HG03460 (cell line): Measurements from ENCODE around the gene BRIP1.

Source experiments
- ATAC-seq: cut with Tn5 transposase; IDR thresholded peaks from one replicate; pipeline ENCODE4 v1.9.1; 2021; ENCODE audit not compliant: unreplicated experiment

Gene BRIP1

DNA sequence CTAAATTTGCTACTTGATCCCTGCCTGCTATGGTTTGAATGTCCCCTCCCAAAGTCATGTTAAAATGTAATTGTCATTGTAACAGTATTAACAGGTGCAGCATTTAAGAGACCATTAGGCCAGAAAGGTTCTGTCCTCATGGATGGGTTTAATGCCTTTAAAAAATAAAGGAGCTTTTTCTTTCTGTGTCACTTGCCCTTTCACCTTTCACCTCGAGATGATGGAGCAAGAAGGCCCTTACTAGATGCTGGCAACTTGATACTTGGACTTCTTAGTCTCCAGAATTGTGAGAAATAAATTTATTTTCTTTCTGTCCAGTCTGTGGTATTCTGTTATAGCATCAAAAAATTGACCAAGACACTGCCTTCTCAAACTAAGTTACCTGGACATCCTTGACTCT, 98.5 kb downstream of the BRIP1 start:
- no peak for ATAC-seq

DNA sequence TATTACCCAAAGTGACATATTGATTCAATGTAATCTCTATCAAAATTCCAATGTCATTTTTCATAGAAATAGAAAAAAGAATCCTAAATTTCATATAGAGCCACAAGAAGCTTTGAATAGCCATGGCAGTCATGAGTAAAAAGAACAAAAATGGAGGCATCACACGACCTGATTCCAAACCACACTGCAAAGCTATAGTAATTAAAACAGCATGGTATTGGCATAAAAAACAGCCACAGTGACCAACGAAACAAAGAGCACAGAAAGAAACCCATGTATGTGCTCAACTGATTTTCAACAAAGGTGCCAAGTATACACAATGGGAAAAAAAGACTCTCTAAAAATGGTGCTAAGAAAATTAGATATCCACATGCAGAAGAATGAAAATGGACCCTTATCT, 101.5 kb downstream of the BRIP1 start:
- no peak for ATAC-seq

DNA sequence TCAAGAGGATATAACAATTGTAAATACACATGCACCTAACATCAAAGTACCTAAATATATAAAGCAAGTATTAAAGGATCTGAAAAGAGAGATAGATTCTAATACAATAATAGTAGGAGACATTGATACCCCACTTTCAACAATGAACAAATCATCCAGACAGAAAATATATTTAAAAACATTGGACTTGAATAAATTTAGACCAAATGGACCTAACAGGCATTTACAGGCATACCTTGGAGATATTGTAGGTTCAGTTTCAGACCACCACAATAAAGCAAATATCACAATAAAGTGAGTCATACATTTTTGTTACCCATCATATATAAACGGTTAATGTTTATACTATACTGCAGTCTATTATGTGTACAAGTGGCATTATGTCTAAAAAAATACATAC, 104.0 kb downstream of the BRIP1 start:
- ATAC-seq, result no peak

DNA sequence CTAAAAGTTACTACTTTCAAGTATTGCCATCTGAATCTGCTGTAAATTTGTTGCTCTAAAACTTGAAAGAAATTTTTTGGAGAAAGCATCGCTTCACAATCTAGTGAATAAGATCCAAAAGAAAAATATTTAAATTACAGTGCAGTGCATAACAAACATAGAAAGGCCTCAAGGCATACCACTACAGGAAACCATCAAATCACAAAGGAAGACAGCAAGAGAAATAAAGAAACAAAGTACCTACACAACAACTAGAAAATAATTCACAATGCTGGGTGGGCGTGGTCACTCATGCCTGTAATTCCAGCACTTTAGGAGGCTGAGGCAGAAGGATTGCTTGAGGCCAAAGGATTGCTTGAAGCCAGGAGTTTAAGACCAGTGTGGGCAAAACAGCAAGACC, 104.9 kb downstream of the BRIP1 start:
- no peak for ATAC-seq

DNA sequence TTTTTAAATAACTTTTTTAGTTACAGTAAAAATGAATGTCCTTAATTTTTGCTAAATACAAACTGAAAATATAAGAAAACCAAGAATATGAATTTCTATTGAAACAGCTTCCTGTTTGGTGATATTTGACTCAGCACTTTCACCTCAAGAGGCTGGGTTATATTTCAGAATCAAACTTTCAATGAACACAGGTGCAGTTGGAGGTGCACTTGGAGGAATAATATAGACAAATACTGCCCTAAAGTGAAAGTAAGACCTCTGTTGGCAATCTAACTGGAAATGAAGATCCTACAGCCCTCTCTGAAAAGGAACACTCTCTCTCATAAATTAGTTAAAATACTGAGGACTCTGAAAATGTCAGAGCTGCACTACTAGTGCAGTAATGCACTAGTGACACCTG, 106.2 kb downstream of the BRIP1 start:
- no peak for ATAC-seq

DNA sequence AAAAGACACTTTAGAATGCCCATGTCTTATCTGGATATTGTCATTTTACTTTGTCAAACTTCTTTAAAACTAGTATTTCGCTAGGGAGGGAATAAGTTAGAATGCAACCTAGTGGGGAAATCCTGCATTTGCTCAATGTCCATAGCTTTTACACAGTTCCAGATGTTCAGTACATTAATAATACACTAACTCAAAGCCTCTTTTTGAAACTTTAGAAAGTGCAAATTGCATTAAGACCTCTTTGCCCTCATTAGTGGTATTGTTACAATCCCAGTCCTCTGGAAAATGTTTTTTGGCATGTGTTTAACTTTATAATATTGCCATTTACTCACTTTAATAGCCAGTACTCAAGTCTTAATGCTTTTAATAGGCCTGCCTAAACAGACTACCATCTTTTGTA, 106.8 kb downstream of the BRIP1 start:
- no peak for ATAC-seq

DNA sequence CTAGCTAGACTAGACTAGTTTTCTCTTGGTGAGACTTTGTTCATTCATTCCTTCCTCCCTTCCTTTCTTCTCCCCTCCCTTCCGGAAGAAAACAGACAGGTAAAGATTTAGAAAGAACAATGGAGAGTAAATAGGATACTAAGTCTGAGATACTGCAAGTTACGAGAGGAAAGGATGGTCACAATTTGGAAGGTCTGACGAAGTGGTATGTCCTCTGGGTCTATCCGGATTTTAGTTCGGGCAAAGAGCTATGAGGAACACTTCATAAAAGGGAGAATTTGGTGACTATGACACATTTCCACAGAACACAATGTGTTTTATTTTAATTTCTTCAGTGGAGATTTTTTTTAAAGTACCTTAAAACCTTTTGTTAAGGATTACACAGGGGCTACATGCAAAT, 107.7 kb downstream of the BRIP1 start:
- ATAC-seq, result no peak

DNA sequence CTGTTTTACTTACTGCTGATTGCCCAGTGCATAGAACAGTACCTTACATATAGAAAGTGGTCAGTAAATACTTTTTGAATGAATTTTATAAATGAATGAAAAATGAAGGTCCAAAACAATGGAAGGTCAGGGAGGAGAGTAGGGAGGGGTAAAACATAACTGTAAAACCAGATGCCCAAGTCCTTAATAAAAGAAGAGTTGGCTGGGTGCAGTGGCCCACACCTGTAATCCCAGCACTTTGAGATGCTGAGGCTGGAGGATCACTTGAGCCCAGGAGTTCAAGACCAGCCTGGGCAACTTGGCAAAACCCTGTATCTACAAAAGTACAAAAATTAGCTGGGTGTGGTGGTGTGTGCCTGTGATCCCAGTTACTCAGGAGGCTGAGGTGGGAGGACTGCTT, 108.2 kb downstream of the BRIP1 start:
- ATAC-seq, result no peak

DNA sequence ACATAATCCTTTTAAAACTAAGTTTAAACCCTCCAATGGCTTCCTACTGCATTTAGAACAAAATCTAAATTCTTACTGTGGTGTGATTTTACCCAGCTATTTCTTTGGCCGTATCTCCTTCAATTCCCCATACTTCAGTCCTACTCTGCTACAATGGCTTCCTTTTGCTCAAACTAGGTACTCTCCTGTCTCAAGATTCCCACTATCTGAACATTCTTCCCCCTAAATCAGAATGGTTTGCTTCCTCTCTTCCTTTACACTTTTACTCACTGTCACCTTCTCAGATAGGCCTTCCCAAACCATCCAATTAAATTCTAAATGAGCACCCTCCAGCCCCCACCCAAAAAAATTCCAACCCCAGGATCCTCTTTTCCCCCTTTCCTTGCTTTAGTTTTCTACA, 109.2 kb downstream of the BRIP1 start:
- ATAC-seq, result no peak

DNA sequence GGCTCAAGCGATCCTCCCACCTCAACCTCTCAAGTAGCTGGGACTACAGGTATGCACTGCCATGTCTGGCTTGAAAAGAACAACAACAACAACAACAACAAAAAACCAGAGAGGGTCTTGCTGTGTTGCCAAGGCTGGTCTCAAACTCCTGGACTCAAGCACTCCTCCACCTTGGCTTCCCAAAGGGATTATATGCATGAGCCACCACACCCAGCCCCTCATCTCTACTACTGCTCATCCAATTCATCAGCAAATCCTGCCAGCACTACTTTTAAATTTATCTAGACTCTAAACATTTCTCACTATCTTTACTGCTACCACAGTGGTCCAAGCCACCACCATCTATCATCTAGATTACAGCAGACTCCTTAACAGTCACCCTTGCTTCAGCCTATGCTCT, 109.6 kb downstream of the BRIP1 start:
- ATAC-seq, result no peak

DNA sequence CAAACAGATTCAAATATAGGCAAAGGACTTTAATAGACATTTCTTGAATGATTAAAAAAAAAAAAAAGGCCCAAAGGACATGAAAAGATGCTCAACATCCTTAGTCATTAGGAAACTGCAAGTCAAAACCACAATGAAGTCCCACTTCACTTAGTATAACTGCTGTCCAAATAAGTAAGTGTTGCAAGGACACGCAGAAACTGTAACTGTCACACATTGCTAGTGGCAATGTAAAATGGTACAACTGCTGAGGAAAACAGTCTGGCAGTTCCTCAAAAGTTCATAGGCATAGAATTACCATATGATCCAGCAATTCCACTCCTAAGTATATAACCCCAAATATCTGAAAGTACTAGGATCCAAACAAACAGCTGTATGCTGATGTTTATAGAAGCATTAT, 112.7 kb downstream of the BRIP1 start:
- ATAC-seq, result peak; percentile 87

DNA sequence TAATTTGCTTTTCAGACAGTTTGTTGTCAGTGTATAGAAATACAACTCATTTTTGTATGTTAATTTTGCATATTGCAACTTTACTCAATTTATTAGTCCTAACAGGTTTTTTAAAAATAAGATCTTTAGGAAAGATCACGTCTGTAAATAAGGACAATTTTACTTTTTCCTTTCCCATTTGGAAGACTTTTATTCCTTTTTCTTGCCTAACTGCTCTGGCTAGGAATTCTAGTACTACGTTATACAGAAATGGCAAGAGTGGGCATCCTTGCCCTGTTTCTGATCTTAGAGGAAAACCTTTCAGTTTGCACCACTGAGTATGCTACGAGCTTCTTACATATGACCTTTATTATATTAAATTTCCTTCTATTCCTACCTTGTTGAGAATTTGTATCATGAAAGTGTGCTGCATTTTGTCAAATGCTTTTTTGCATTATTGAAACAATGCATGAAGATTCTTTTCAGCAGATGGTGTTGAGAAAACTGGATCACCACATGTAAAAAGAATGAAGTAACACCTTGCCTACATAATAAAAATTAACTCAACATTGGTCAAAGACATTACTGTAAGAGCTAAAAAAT, 113.4 kb downstream of the BRIP1 start:
- ATAC-seq, result no peak

DNA sequence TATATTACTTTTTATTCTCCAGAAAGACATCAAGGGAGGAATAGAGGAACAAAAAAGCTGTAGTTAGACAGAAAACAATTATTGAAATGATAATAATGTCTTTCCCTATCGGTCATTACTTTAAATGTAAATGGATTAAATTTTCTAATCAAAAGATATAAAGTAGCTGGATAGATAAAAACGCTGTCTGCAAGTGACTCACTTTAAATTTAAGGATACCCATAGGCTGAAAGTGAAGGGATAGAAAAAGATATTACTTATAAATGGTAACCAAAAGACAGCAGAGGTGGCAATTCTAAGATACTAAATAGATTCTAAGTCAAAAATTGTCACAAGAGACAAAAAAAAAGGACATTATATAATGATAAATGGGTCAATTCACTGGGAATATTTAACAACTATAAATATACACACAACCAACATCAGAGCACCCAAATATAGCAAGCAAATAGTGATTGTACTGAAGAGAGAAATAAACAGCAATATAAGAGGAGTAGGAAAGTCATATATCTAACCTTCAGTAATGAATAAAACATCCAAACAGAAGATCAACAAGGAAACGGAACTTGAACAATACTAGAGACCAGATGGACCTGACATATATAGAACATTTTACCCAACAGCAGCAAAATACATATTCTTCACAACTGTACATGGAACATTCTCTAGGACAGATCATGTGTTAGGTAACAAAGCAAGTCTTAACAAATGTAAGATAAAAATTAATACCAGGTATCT, 116.9 kb downstream of the BRIP1 start:
- ATAC-seq, result no peak

DNA sequence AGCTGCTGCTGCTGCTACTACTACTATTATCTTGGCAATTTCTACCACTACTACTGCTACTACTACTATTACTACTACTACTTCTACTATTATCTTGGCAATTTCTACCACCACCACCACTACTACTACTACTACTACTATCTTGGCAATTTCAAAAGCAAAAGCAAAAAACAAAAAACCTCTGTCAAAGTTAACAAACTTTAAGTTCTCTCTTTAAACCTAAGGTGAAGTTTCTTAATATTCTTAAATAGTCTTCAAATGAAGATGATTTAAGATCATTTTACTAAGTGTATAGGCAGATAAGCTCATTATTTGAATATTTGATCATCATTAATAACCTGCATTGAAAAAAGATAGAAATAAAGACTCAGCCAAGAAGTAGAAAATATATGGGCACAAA, 118.5 kb downstream of the BRIP1 start:
- ATAC-seq, result no peak

DNA sequence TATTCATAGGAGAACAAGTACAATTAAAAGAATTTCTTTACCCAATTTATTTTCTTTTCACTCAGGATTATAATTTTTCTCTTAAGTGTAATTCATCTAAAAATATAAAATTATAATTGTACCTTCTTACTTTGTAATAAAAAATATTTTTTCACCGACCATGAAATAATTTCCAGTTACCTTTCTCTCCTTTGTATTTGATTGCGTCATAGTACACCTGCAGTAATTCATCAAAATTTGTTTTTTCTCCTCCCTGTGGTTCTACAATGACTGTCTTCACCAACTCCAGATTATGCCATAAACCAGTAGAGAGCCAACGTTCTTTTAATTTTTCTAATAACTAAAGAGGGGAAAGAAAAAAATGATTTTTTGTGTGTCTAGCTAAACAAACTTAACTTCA, 119.1 kb downstream of the BRIP1 start:
- no peak for ATAC-seq

DNA sequence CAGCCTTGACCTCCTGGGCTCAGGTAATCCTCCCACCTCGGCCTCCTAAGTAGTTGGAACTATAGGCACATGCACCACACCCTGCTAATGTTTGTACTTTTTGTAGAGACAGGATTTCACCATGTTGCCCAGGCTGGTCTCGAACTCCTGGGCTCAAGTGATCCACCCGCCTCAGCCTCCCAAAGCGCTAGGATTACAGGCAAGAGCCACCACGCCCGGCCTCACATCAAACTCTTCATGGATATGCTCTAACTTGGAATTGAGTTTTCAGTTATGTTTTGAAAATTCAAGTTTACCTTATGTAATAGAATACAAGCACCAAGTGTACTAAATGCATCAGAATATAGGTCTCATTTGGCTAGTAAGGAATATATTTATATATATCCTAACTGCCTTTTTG, 119.6 kb downstream of the BRIP1 start:
- no peak for ATAC-seq

DNA sequence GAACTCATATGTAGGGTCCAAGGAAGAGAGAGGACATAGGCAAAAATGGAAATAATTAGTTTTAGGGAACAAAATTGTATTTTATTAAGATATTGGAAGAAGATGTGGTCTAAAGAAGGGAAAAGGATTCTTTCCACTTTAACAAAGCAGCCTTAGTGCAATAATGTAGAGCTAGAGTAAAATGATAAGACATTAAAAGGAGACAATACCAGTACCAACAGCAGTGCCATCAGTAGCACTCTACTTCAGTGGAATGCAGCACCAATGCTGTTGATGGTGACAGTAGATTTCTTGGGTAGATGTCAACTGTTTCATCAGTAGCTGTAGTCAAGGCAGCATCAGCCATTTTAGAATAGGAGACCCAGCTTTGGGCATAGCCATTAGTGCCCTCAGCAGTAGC, 124.3 kb downstream of the BRIP1 start:
- ATAC-seq, result no peak

DNA sequence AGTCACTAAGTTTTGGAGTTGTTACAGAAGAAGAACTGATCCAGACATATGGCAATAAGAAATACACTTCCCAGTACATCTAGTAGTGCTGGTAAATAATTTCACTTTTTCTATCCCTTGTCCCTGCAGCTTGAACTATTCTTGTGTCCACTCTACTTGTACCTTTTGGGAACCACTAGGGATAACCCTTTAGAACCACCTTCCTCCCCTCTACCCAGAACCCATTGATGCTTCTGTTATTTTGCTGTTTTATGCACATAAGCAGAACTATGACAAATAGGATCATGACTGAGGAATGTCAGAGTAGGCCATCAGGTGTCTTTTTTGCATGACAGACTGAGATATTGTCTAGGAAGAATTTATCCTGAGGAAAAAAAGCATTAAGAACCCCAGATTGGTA, 125.1 kb downstream of the BRIP1 start:
- no peak for ATAC-seq

DNA sequence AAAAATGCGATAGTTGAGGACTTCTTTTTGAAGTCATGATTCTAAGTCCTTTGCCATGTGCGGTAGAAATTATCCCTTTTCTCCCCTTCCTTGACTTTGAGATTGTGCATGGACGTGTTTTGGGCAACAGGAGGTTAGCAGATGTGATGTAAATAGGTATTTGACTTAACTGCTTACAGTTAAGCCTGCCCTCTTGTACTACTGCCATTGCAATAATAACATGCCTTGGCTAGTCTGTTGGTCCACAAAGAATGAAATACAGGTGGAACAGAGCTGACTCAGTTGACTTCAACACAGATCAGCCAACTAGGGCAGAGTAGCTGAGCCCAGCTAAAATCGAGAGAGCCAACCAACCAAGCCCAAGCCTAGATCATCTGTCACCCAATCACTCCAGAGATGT, 125.5 kb downstream of the BRIP1 start:
- no peak for ATAC-seq

DNA sequence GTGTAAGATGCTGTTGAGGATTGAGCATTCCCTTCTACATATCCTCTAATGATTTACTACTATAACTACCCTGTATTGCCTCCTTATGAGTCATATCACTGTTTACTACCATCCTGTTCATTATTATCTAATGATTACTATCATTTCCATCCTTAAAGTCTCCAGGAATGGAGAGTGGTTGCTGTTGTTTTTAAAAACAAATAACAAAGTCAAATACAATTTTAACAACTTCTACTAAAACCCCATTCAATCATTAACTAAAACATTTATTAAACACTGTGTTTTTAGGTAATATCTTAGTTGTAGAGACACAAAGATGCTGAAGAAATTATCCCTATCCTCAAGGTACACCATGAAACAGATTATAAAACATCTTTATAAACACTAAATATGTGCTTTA, 126.9 kb downstream of the BRIP1 start:
- no peak for ATAC-seq

DNA sequence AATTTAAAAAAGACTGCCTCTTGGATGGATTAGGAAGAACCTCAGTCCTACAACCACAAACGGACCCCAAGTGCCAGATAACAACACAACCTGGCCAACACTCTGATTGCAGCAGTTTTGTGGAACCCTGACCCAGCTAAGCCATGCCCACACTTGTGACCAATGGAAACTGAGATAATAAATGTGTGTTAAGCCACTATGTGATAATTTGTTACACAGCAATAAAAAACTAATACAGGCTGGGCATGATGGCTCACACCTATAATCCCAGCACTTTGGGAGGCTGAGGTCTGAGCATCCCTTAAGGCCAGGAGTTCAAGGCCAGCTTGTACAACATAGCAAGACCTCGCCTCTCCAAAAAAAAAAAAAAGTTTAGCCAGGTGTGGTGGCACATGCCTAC, 127.5 kb downstream of the BRIP1 start:
- no peak for ATAC-seq

DNA sequence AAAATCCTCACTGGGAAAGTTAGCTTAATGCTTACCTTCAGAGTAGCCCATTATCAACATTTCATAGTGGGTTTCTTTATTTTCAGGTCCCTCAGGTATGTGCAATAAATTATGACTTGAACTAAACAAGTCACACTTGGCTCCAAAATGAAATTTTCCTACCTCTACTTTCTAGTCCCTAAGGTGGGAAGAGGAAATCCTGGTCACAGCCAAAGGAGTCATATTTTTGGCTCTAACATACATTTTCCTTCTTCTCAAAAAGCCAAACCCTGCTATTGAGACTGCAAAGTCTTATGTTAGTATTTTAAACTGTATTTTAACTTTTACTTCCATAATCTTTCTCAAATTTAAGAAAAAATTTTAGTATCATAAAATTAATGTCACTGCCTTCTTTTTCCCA, 128.9 kb downstream of the BRIP1 start:
- no peak for ATAC-seq

DNA sequence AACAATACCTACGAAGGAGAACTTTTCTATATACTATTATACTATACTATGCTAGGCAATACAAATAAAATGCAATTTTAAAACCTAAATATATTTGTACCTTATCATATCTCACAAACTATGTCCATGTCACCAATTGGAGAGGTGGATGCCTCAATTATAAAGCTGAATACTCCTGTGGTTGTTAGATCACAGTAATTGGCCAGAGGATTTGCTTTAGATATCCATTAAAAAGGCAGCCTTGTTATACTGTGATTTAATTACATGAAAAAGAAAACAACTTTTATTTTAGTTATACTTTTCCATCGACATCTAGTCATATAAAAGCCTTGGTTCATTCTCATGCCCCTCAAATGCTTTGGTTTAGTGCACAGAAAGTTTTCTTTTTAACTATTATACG, 129.3 kb downstream of the BRIP1 start:
- no peak for ATAC-seq
